Left forelimb (tissue), 1 donor: Measurements from ENCODE around the gene SRGN.

ENCODE experiments used
- DNase-seq: peaks from one replicate; pipeline ENCODE4 v3.0.0-alpha.2; 2018; ENCODE audit warnings: low spot score

Gene SRGN

GRCh38 chr10:69090685-69091084 lies 2.8 kb downstream of the SRGN start:
- no peak for DNase-seq

DNA sequence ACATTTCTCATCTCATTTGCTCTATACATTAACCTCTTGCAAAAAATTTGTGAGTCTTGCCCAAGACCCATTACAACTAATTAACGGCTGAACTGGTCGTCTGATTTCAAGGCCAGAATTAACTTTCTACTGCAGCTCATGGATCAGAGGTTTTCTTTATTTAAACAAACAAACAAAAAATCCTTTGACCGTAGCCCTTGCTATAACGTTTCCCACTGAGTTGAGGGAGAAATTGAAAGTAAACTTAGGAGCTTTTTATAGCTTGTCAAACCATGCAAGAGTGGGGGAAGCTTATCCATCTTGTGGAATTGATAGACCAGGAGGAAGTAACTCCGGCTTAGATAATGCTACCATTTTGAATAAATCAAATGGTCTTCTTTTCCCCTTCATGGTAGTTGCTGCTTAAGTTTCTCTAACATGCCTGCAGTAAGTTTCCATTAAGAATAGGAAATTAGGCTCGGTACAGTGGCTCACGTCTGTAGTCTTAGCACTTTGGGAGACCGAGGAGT lies 3.3 kb downstream of the SRGN start:
- DNase-seq = no peak

- DNase-seq = no peak
Measured at GRCh38 chr10:69092959-69093850, 5.3 kb downstream of the SRGN start.

DNA sequence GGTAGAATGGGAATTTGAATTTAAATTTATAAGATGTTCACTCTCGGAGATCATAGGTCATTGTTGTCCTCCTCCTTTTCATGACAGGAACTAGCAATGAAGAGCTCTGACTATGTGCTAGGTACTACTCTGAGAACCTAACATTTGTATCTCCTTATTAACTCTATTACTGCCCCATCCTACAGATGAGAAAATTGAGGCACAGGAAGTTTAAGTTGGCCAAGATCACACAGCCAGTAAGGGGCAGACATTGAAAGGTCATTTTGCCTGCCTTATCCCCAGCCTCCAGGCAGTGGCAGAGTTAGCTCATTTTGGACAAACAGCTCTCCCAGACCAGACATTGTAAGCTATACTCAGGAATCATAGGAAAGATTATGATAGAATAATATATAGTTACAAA lies 6.0 kb downstream of the SRGN start:
- DNase-seq = no peak

DNA sequence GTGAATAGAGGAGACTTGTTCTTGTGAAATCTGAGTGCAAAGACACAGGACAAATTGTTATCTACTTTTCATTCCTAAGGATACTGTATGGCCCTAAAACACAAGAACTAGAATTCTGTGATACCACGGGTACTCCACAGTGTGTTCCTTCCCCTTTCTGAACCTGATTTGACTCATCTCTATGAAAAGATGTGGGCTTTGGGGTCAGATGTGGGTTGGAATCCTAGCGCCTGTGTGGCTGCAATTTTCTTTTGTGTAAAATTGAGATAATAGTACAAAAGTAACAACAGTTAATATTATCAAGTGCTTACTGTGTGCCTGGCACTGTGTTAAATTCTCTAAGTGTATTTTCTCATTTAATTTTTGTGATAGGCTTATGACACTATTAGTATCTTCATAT lies 8.1 kb downstream of the SRGN start:
- no peak for DNase-seq

GRCh38 chr10:69097729-69098128 lies 9.8 kb downstream of the SRGN start:
- DNase-seq = no peak

GRCh38 chr10:69100136-69100872 lies 12.4 kb downstream of the SRGN start:
- no peak for DNase-seq

DNA sequence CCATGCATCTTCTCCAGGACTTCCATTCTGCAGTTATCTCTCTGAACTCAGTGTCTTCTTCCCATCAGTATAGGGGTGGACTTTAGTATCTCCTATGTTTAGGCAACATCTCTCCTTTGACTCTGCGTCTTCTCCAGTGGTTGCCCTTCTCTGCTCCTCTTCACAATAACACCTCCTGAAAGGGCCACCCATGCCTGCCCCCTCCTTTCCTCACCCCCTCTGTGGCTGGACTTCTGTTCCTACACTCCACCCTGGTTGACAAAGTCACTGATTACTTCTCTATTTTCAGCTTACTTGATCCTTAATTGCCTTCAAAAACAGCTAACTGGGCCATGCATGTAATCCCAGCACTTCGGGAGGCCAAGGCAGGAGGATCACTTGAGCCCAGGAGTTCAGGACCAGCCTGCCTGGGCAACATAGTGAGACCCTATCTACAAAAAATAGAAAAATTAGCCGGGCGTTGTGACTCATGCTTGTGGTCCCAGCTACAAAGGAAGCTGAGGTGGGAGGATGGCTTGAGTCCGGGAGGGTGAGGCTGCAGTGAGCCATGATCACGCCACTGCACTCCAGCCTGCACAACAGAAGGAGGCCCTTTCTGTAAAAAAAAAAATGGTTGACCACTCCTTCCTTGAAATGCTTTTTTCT lies 13.7 kb downstream of the SRGN start:
- no peak for DNase-seq

DNA sequence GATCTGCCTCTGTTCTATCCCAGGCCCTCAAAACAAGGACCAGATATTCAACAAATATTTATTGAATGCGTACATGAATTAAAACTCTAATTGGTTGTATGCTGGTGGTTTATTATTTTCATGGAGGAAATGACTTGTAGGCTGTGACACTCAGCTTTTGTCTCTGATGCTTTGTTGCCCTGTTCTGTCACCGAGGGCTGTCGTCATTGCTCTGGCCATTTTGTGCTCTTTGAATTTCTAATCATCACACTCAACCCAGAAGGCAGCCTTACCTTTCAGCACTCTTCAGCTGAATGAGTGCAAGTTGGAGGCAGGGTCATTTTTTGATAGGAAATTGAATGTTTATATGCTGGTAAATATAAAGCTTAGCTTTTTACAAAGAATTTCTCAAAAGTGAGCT lies 14.5 kb downstream of the SRGN start:
- DNase-seq = no peak

DNA sequence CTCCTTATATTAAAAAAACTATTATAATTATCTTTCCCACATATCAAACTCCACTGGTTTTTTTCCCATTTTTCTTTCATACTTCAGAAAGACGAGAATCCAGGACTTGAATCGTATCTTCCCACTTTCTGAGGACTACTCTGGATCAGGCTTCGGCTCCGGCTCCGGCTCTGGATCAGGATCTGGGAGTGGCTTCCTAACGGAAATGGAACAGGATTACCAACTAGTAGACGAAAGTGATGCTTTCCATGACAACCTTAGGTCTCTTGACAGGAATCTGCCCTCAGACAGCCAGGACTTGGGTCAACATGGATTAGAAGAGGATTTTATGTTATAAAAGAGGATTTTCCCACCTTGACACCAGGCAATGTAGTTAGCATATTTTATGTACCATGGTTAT lies 15.9 kb downstream of the SRGN start:
- DNase-seq = no peak

GRCh38 chr10:69104994-69105790 lies 17.3 kb downstream of the SRGN start:
- DNase-seq = no peak

DNA sequence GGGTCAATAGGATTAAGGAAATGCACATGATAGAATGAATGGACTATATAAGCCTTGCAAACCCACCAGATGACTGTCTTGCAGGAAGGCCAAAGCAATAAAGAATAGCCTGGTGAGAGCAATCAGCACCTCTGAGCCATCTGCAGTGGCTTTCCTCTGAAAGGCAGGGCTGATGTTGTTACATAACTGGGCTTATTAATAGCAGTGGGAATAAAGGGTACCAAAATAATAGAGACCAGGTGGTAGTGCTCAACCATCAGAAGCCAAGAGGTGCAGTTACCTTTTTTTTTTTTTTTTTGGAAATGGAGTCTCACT lies 19.2 kb downstream of the SRGN start:
- DNase-seq = no peak

DNA sequence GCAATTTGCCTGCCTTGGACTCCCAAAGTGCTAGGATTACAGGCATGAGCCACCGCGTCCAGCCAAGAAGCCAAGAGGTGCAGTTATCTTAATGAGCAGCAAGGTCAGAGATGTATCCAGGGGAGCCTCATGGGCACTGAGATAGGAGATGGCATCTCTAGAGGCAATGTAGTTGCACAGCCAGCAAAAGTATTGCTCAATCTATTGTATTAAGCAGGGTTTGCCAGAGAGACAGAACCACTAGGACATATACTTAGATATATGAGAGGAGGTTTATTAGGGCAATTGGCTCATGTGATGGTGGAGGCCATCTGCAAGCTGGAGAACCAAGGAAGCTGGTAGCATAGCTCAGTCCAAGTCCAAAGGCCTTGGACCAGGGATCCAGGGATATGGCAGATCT lies 19.8 kb downstream of the SRGN start:
- DNase-seq = no peak

GRCh38 chr10:69119896-69120295 lies 32.0 kb downstream of the SRGN start:
- no peak for DNase-seq

GRCh38 chr10:69123306-69123746 lies 35.4 kb downstream of the SRGN start:
- DNase-seq = no peak

- peak; percentile 99 for DNase-seq
Measured at GRCh38 chr10:69123747-69124562, 36.1 kb downstream of the SRGN start, which contains the start of gene VPS26A. VPS26A (plus strand) TSS chr10:69124178; CDS start chr10:69124278, 100 bp downstream.

DNA sequence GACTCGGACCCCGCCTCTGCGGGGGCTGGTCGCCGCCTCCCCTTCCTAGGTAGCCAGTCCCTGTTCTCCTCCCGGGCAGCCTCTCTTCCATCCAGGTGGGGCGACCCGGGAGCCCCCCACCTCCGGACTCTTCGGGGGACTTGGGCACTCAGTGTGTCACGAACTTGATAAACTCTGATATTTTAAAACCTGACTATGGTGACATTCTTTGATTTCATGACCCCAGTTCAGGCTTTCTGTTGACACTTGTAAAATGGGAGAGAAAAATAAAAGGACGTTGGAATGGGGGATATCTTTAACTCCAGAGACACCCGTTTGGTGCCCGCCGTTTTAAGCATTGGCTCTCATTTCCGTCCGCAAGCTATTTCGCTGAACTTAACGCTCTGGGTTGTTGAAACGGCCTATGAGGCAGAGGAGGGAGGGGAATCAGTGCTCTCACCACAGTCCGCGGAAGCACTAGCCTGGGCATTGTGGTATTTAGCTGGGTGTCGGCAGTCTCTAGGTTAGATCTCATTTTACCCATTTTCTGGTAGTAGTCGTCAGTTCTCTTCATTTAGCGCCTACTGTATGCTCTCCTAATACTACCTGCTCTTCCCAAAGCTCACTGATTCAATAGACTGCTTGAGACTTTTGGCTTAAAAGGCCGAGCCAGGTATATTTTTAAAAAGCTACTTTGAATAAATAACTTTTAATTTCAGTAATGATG lies 36.8 kb downstream of the SRGN start:
- DNase-seq = no peak

- DNase-seq = no peak
Measured at GRCh38 chr10:69125554-69125953, 37.7 kb downstream of the SRGN start.

GRCh38 chr10:69130251-69130650 lies 42.3 kb downstream of the SRGN start:
- DNase-seq = no peak

DNA sequence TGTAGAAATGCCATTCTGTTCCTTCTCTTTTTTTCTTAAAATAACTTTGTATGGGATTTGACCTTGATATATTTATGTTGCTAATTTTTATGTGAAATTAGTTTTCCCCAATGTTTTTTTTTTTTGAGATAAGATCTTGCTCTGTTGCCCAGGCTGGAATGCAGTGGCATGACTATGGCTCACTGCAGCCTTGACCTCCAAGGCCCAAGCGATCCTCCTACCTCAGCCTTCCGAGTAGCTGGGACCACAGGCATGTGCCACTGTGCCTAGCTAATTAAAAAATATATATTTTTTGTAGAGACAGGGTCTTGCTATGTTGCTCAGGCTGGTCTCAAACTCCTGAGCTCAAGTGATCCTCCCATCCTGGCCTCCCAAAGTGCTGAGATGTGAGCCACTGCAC lies 52.1 kb downstream of the SRGN start:
- DNase-seq = no peak
